ENCODE measurements around the gene CMBL. TPM values are rescaled to one million over a fixed set of nuclear protein-coding genes. Genes with fewer than 3 reads are reported as not detected.

CMBL gene
- total RNA-seq, 2 experiments from 2014 or later = 0.36 TPM; not detected in 1

DNA sequence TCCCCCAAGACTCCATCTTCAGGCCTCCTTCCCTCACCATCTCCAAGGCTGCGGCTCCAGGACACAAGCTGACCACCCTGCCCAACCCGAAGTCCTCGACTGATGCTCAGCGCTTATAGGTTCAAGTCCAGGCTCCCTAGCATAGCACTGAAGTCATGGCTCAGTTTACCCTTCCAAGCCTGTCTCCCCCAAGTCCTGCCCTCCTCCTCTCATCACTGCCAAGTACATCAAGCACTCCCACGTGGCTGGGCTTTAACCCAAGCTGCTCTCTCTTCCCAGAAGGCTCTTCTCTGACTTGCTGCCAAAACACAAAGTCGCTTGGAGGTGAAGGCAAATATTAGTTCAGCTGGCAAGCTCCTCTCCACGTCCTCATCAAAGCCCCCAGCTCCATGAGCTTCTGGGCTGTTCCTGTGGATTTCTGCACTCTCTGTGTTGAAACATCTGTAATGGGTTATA is 23.7 kb upstream of the CMBL start:
- DNase-seq (no peak), ATAC-seq (ENCODE audit: poor library complexity) (no peak)
- Mint-ChIP-seq H3K9me3 (no peaks in the 10 kb centered on the region), H3K4me1 (ENCODE audit: low read depth) (peaks cover 4% of the 10 kb centered on the region), H3K27me3 (peaks cover 56% of the 10 kb centered on the region), H3K4me3 (no peak overlapping the region), H3K36me3 (ENCODE audit: low read depth) (no peaks in the 10 kb centered on the region), H3K27ac (no peak overlapping the region)
- ChIA-PET CTCF (no interaction called here), POLR2A (interaction anchor here (0.8 to 1.7 kb wide), 2 partner anchors 12 to 22 kb away, joined by 4 read pairs; partner anchors contain the start of gene MARCHF6)
- Histone ChIP-seq H3K27me3 (ENCODE audit: control insufficient read depth in 1 of 2, insufficient read depth in 2 of 2, low read length in 2 of 2) (peaks cover 29 to 34% of the 10 kb centered on the region in 2 experiments), H3K9me3 (ENCODE audit: control insufficient read depth in 1 of 2, insufficient read depth in 1 of 2, low read length in 2 of 2) (peaks cover 0 to 7% of the 10 kb centered on the region in 2 experiments), H3K4me3 (ENCODE audit: low read length) (no peak overlapping the region), H3K27ac (ENCODE audit: low read depth in 1 of 2, low read length in 2 of 2) (no peak overlapping the region), H3K4me1 (ENCODE audit: insufficient read depth, low read length) (peaks cover 13% of the 10 kb centered on the region), H3K36me3 (ENCODE audit: insufficient read depth, low read length) (no peaks in the 10 kb centered on the region)
- TF ChIP-seq, protein P1, sequence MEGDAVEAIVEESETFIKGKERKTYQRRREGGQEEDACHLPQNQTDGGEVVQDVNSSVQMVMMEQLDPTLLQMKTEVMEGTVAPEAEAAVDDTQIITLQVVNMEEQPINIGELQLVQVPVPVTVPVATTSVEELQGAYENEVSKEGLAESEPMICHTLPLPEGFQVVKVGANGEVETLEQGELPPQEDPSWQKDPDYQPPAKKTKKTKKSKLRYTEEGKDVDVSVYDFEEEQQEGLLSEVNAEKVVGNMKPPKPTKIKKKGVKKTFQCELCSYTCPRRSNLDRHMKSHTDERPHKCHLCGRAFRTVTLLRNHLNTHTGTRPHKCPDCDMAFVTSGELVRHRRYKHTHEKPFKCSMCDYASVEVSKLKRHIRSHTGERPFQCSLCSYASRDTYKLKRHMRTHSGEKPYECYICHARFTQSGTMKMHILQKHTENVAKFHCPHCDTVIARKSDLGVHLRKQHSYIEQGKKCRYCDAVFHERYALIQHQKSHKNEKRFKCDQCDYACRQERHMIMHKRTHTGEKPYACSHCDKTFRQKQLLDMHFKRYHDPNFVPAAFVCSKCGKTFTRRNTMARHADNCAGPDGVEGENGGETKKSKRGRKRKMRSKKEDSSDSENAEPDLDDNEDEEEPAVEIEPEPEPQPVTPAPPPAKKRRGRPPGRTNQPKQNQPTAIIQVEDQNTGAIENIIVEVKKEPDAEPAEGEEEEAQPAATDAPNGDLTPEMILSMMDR (IDR thresholded peaks at IDR 0.05) = no peak
- intact Hi-C loops (cut with DNase I, micrococcal nuclease) = no loop called here

DNA sequence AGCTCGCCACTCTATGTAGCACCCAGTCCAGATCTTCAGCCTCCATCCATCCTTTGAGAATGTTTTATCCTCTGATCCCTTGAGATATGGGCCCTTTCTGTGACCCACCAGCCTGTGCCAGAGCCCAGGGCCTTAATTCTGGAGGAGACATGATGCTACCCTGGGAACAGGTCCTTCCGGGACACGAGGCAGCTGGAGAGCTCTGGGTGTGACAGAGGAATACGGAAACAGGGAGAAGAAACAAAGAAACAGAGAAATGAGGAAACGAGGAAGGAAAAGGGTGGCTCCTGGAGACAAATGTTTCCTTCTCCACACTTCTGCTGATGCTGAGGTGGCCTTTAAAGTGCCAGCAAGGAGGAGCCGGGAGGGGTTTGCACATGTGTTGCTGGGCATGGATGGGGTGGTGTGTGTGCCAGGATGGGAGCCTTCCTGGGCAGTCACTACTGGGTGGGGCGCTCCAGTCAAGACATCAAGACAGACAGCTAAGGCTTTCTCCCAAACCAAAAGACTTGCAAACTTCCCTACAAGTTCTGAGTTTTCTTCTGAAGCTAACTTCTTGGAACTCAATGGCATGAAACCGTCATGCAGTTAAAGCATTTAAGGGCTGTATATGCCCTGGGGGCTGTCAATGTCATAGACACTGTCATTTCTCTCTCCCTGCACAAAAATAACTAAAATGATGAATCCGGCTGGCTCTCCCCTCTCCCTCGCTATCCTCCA is 23.0 kb upstream of the CMBL start:
- Histone ChIP-seq H3K4me3 (ENCODE audit: low read length) (no peak overlapping the region), H3K4me1 (ENCODE audit: insufficient read depth, low read length) (peaks cover 13% of the 10 kb centered on the region), H3K9me3 (ENCODE audit: control insufficient read depth in 1 of 2, insufficient read depth in 1 of 2, low read length in 2 of 2) (peaks cover 0 to 7% of the 10 kb centered on the region in 2 experiments), H3K27ac (ENCODE audit: low read depth in 1 of 2, low read length in 2 of 2) (no peak overlapping the region), H3K36me3 (ENCODE audit: insufficient read depth, low read length) (no peaks in the 10 kb centered on the region), H3K27me3 (ENCODE audit: control insufficient read depth in 1 of 2, insufficient read depth in 2 of 2, low read length in 2 of 2) (peaks cover 29 to 34% of the 10 kb centered on the region in 2 experiments)
- intact Hi-C loops (cut with DNase I, micrococcal nuclease) = no loop called here
- CTCF ChIA-PET = interaction anchor here (1.2 kb wide), 1 partner anchor 34 kb away, joined by 3 read pairs; no protein-coding TSS in a partner anchor
- Mint-ChIP-seq H3K4me1 (ENCODE audit: low read depth) (peaks cover 4% of the 10 kb centered on the region), H3K9me3 (no peaks in the 10 kb centered on the region), H3K36me3 (ENCODE audit: low read depth) (no peaks in the 10 kb centered on the region), H3K27me3 (peaks cover 51% of the 10 kb centered on the region), H3K27ac (no peak overlapping the region), H3K4me3 (no peak overlapping the region)
- no peak for DNase-seq
- TF ChIP-seq, protein P1 (IDR thresholded peaks at IDR 0.05) = no peak
- no peak for ATAC-seq (ENCODE audit: poor library complexity)
- POLR2A ChIA-PET = interaction anchor here (0.8 to 1.7 kb wide), 2 partner anchors 13 to 23 kb away, joined by 4 read pairs; partner anchors contain the start of gene MARCHF6

DNA sequence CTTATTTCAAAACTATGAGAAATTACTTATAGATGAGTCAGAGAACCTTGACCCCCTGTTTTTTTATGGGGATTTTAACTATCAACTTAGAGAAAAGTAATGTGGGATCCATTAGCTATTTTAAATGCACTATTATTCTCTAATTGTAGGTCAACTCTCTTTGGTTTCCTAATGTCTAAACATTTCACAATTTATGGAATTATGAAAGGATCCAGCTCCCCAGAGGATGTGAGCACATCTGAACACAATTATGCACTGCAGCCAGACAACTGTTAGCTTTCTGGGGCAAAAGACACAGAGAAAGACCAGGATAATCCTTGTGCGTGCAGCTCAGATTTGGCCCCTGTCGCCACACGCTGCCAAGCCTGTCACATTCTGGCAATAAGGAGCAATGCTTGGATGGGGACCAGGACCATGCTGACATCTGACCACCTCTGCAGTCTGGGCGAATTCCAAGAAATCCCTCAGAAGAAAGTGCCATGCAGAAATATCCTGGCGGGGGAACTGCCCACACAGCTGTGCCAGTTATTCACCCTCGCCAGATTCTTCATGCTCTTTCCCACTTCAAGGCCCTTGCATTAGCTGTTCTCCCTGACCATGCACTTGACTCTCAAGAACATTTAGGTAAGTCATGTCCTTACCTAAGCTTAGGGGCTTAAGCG is 22.2 kb upstream of the CMBL start:
- no peak for DNase-seq

More for the DNA sequence above, 22.2 kb upstream of the CMBL start:
- TF ChIP-seq, protein P1 (IDR thresholded peaks at IDR 0.05) = no peak
- H3K4me3 ChIP-seq (ENCODE audit: low read length) = no peak overlapping the region
- intact Hi-C loops (cut with DNase I, micrococcal nuclease) = no loop called here
- Mint-ChIP-seq H3K9me3 (no peaks in the 10 kb centered on the region), H3K27ac (no peak overlapping the region), H3K4me3 (no peak overlapping the region), H3K36me3 (ENCODE audit: low read depth) (no peaks in the 10 kb centered on the region), H3K27me3 (peaks cover 44% of the 10 kb centered on the region), H3K4me1 (ENCODE audit: low read depth) (peaks cover 4% of the 10 kb centered on the region)
- no peak overlapping the region for H3K27ac ChIP-seq (ENCODE audit: low read depth in 1 of 2, low read length in 2 of 2)
- no peaks in the 10 kb centered on the region for H3K36me3 ChIP-seq (ENCODE audit: insufficient read depth, low read length)
- peaks cover 0 to 7% of the 10 kb centered on the region in 2 experiments for H3K9me3 ChIP-seq (ENCODE audit: control insufficient read depth in 1 of 2, insufficient read depth in 1 of 2, low read length in 2 of 2)
- ChIA-PET CTCF (interaction anchor here (1.2 kb wide), 1 partner anchor 34 kb away, joined by 3 read pairs; no protein-coding TSS in a partner anchor), POLR2A (no interaction called here)
- peaks cover 26 to 32% of the 10 kb centered on the region in 2 experiments for H3K27me3 ChIP-seq (ENCODE audit: control insufficient read depth in 1 of 2, insufficient read depth in 2 of 2, low read length in 2 of 2)
- ATAC-seq (ENCODE audit: poor library complexity) = no peak
- H3K4me1 ChIP-seq (ENCODE audit: insufficient read depth, low read length) = peaks cover 13% of the 10 kb centered on the region

Measured in CD4-positive, alpha-beta T cell (primary cell).